HFF-Myc (cell line): ENCODE data around the gene GOLGA3.
A peak's percentile ranks its signal among the peaks of the same experiment; 100 is the strongest.

Source experiments
- DNase-seq: peaks from one replicate; pipeline ENCODE4 v3.0.0-alpha.2; 2011; ENCODE audit warnings: low read depth; ENCODE audit errors: extremely low read depth
- H3K4me3 ChIP-seq: replicated peaks from 2 replicates; pipeline ENCODE4 v1.5.1; 2011; ENCODE audit warnings: low read depth, mild to moderate bottlenecking, control low read depth, low read length
- TF ChIP-seq, protein P1 (sequence below): IDR thresholded peaks from 2 replicates; pipeline ENCODE4 v1.5.1; 2012; ENCODE audit warnings: mild to moderate bottlenecking, low read depth, low read length, control low read depth; ENCODE audit errors: missing control alignments

The GOLGA3 gene

DNA sequence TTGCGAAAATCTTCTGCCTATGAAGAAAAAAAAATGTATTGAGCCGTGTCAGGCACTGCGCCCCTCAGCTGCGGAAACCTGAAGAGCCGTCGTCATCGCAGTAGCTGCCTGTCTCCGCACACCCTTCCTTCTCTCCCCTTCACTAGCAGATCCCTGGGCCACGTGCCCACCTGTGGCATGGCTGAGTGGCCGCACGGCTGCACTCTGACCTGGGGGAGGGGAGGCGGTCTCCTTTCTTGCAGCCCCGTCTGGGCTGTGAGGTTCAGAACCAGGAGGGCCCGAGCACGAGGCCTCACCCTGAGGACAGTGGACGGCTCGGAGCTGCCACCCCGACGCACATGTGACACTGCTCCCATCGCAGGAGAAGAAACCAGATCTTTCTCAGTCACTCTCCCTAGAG lies 93.2 kb downstream of the GOLGA3 start:
- TF ChIP-seq, protein P1, sequence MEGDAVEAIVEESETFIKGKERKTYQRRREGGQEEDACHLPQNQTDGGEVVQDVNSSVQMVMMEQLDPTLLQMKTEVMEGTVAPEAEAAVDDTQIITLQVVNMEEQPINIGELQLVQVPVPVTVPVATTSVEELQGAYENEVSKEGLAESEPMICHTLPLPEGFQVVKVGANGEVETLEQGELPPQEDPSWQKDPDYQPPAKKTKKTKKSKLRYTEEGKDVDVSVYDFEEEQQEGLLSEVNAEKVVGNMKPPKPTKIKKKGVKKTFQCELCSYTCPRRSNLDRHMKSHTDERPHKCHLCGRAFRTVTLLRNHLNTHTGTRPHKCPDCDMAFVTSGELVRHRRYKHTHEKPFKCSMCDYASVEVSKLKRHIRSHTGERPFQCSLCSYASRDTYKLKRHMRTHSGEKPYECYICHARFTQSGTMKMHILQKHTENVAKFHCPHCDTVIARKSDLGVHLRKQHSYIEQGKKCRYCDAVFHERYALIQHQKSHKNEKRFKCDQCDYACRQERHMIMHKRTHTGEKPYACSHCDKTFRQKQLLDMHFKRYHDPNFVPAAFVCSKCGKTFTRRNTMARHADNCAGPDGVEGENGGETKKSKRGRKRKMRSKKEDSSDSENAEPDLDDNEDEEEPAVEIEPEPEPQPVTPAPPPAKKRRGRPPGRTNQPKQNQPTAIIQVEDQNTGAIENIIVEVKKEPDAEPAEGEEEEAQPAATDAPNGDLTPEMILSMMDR = no peak
- no peak overlapping the region for H3K4me3 ChIP-seq
- DNase-seq = no peak

DNA sequence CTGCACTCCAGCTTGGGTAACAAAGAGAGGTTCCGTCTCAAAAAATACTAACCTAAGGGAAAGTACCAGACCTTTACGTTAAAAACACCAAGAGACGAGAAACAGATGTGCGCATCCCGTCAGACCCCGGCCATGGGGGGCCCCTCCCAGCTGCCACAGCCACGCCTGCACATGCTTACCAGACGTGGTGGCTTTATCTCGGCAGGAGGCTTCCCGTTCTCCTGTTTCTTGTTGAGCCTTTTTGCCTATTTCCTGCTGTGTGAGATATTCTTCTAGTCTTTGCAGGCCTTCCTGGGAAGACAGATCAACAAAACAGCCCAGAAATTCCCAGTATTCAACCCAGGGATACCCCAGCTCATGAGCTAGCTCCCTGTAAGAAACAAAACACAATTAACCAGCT lies 94.5 kb downstream of the GOLGA3 start:
- TF ChIP-seq, protein P1 = no peak
- no peak overlapping the region for H3K4me3 ChIP-seq
- DNase-seq = peak; percentile 58

DNA sequence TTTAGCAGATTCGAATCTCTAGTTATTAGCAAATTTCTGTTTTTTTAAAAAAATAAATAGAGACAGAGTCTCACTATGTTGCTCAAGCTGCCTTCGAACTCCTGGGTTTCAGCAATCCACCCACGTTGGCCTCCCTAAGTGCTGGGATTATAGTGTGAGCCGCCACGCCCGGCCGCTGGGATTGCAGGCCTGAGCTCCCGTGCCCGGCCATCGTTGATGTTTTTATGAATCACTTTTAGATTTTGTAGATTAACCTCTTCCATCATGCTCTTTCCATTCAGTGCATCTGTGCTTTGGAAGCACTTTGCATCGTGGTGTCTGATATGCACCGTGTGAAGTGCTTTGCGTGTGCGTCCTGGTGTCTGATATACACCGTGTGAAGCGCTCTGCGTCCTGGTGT lies 97.1 kb downstream of the GOLGA3 start:
- H3K4me3 ChIP-seq = no peak overlapping the region
- DNase-seq = no peak
- TF ChIP-seq, protein P1 = no peak

DNA sequence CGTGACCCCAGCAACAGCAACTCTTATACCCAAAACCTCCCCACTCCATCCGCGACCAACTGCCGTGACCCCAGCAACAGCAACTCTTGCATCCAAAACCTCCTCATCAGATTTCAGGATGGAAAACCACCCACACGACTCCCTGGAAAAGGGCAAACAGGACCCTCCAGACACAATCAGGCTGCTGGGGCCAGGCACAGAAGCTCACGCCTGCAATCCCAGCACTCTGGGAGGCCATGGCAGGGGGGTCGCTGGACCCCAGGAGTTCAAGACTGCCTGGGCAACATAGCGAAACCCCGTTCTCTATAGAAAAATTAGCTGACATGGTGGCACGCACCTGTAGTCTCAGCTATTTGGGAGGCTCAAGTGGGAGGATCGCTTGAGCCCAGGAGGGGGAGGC lies 98.3 kb downstream of the GOLGA3 start:
- H3K4me3 ChIP-seq = no peak overlapping the region
- DNase-seq = no peak
- TF ChIP-seq, protein P1 = no peak

DNA sequence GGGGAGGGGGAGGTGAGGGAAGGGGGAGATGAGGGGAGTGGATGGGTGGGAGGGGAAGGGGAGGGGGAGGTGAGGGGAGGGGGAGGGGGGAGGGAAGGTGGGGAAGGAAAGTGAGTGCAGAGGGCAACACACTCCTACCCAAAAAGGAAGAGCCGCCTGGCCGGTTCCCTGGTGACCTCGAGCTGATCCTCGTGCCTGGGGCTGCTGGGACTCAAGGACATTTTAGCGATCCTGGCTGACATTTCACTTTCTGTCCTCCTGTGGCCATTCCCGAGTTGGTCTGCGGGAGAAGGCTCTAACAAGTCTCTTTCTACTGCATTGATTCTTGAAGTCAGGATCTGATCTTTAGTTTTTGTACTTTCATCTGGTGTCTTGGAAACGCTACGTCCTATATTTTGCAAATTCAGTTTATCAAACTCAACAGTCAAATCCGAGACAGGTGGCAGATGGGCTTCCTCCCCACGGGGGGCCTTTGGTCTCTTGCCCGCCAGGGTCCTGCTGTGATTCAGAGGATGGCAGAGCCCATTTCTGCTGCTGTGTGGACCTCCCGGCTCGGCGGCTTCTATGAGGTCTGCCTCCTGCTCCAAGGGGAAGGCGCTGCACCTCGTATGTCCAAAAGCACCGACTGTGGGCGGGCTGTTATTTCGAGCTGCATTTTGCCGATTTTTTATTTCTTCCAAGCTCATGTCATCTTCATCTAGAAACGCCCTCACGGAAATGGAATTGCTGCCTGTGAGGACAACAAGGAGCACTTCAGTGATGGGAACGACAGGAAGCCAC lies 98.9 kb downstream of the GOLGA3 start:
- TF ChIP-seq, protein P1 = no peak
- no peak for DNase-seq
- H3K4me3 ChIP-seq = no peak overlapping the region

DNA sequence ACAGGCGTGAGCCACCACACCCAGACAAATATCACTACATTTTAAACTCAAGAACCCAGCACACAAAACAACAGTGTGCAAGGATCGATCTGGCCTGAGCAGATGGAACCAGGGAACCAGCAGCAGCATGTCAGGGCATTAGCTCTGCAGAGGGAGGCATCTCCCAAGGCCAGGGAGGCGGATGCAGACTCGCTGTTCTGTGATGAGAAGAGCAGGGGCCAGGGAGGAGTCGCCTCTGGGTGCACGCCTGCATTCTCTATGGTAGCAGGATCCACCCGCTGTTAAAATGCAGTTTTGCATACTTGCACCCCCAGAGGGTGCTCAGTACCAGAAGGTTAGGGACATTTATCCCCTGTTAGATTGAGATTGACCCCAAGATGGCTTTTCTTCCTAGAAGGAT lies 100.2 kb downstream of the GOLGA3 start:
- TF ChIP-seq, protein P1 = no peak
- H3K4me3 ChIP-seq = no peak overlapping the region
- DNase-seq = no peak
